GM12874 (cell line): ENCODE data around the gene PMM1.

Experiments used
- CTCF ChIP-seq: IDR thresholded peaks from 2 replicates; pipeline ENCODE4 v1.5.1; 2011; ENCODE audit warnings: low read depth, mild to moderate bottlenecking, control low read depth, low read length, moderate library complexity; ENCODE audit not compliant: insufficient read depth

Gene PMM1

GRCh38 chr22:41589391-41590241 is at the start of gene PMM1:
Gene PMM1, minus strand, starts transcription at chr22:41589840. Its CDS starts 35 bp downstream, at chr22:41589805.
- no peak for TF ChIP-seq CTCF

GRCh38 chr22:41638748-41639147 is 49.1 kb upstream of the PMM1 start:
- no peak for TF ChIP-seq CTCF

- no peak for TF ChIP-seq CTCF
Measured at GRCh38 chr22:41638124-41638523, 48.5 kb upstream of the PMM1 start.

- TF ChIP-seq CTCF, result no peak
Measured at GRCh38 chr22:41636467-41636866, 46.8 kb upstream of the PMM1 start.

GRCh38 chr22:41625577-41625976 is 35.9 kb upstream of the PMM1 start:
- TF ChIP-seq CTCF, result no peak

- no peak for TF ChIP-seq CTCF
Measured at GRCh38 chr22:41621911-41622179, 32.2 kb upstream of the PMM1 start.

GRCh38 chr22:41621099-41621910 is 31.7 kb upstream of the PMM1 start, which contains the start of gene XRCC6:
Gene XRCC6, plus strand, starts transcription at chr22:41621295. Its CDS starts 710 bp downstream, at chr22:41622005.
- TF ChIP-seq CTCF, result no peak
